ENCODE measurements around the gene CPT2.

CPT2 gene

DNA sequence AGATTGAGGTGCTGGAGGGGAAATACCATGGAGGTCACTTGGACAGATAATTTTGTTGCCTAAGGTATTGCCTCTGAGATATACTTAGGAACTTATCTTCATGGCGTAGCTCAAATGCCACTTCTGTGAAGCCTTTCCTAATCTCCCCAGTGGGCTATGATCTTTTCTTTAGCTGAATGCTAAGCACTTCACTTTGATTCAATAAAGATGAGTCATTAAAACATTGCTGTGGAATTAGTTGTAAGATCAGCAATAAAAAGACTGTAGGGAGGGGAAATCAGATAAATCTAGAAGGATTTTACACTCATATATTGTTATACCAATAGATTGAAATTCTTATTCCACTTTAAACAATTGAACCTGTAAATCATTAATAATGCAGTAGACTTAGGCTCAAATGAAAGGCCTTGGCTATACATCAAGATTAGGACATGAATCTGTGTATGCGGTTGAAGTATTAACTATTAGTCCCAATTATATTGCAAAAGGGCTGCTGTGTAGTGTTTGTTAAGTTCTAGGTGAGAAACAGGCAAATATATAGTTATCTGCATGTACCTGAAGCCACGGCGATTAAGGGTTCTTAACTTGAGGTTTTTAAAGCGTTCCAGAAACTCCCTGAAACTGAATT lies 60.9 kb downstream of the CPT2 start:
- no peaks in the 10 kb centered on the region for H3K27me3 ChIP-seq (ENCODE audit: control insufficient read depth in 3 of 3, insufficient read depth in 3 of 3, low read depth in 1 of 3, low read length in 3 of 3)
- H2BK5ac ChIP-seq (ENCODE audit: low read length): no peak overlapping the region
- H2AFZ ChIP-seq (ENCODE audit: low read length): no peak overlapping the region
- H3K36me3 ChIP-seq (replicated peaks in 1 of 2; ENCODE audit: control insufficient read depth in 2 of 2, insufficient read depth in 2 of 2, low read length in 2 of 2): peaks cover 55 to 99% of the 10 kb centered on the region in 2 donors
- H2AK5ac ChIP-seq (ENCODE audit: low read depth, low read length): no peak overlapping the region
- no peak overlapping the region for H2BK120ac ChIP-seq (ENCODE audit: low read depth, low read length)
- H4K91ac ChIP-seq (ENCODE audit: low read depth, low read length, poor library complexity): no peak overlapping the region
- no peak overlapping the region for H3K4me3 ChIP-seq (ENCODE audit: low read length in 2 of 2)
- no CpG with 5 or more reads among the region's 5 CpGs for WGBS, 2 donors (ENCODE audit: extremely low coverage in 2 of 2, insufficient read length in 2 of 2, insufficient replicate concordance in 1 of 2)
- no peak overlapping the region for H3K9ac ChIP-seq (ENCODE audit: low read depth, low read length, poor library complexity)
- H3K9me3 ChIP-seq (replicated peaks in 1 of 2; ENCODE audit: control insufficient read depth in 2 of 2, insufficient read depth in 1 of 2, low read depth in 1 of 2, low read length in 2 of 2): no peaks in the 10 kb centered on the region
- no peak overlapping the region for H3K4ac ChIP-seq (ENCODE audit: low read length)
- no peak overlapping the region for H3K23ac ChIP-seq (ENCODE audit: low read depth, low read length, poor library complexity)
- H2BK15ac ChIP-seq (ENCODE audit: low read length): no peak overlapping the region
- no peak overlapping the region for H2BK12ac ChIP-seq (ENCODE audit: low read length)
- no peak overlapping the region for H3K14ac ChIP-seq (ENCODE audit: low read length)
- no peak overlapping the region for H3K18ac ChIP-seq (ENCODE audit: low read length)
- no peaks in the 10 kb centered on the region for H3K79me1 ChIP-seq (ENCODE audit: low read depth, low read length)
- no peaks in the 10 kb centered on the region for H3K4me1 ChIP-seq (ENCODE audit: control insufficient read depth in 2 of 2, insufficient read depth in 1 of 2, low read depth in 1 of 2, low read length in 2 of 2)
- DNase-seq (ENCODE audit: low spot score): no peak
- H4K8ac ChIP-seq (ENCODE audit: low read depth, low read length): no peak overlapping the region
- no peak overlapping the region for H3K4me2 ChIP-seq (ENCODE audit: insufficient read depth, low read length, poor library complexity, severe bottlenecking)
- H3K27ac ChIP-seq (replicated peaks; ENCODE audit: low read length): no peak overlapping the region

DNA sequence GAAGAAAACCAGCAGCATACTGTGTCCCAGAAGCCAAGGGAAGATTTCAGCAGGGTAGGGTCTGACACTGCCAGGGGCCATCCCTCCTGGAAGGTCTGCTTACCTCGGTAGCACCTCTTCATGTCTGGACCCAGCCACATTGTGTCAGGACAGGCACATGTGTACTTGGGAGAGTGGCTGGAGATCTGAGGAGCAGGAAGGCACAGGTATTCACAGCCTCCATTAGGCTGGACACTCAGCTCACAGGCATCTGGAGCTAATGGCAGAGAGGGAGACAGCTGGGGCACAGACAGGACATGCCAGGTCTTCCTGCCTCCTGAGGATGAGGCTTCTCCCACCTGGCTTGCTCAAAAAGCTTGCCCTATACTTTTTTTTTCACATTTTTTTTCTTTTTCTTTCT lies 61.6 kb downstream of the CPT2 start:
- H2BK120ac ChIP-seq (ENCODE audit: low read depth, low read length): no peak overlapping the region

GRCh38 chr1:53259932-53260331 lies 63.3 kb downstream of the CPT2 start:
- WGBS, 2 donors (ENCODE audit: extremely low coverage in 2 of 2, insufficient read length in 2 of 2, insufficient replicate concordance in 1 of 2): no CpG with 5 or more reads among the region's 2 CpGs

More for the DNA sequence above, 61.6 kb downstream of the CPT2 start:
- Histone ChIP-seq H3K18ac (ENCODE audit: low read length) (no peak overlapping the region), H3K9me3 (replicated peaks in 1 of 2; ENCODE audit: control insufficient read depth in 2 of 2, insufficient read depth in 1 of 2, low read depth in 1 of 2, low read length in 2 of 2) (no peaks in the 10 kb centered on the region), H3K23ac (ENCODE audit: low read depth, low read length, poor library complexity) (peak overlapping the region; percentile 49), H3K14ac (ENCODE audit: low read length) (no peak overlapping the region), H3K27me3 (ENCODE audit: control insufficient read depth in 3 of 3, insufficient read depth in 3 of 3, low read depth in 1 of 3, low read length in 3 of 3) (no peaks in the 10 kb centered on the region), H3K36me3 (replicated peaks in 1 of 2; ENCODE audit: control insufficient read depth in 2 of 2, insufficient read depth in 2 of 2, low read length in 2 of 2) (peaks cover 59 to 99% of the 10 kb centered on the region in 2 donors), H3K9ac (ENCODE audit: low read depth, low read length, poor library complexity) (peak overlapping the region; percentile 18), H3K4me2 (ENCODE audit: insufficient read depth, low read length, poor library complexity, severe bottlenecking) (no peak overlapping the region), H3K4me1 (ENCODE audit: control insufficient read depth in 2 of 2, insufficient read depth in 1 of 2, low read depth in 1 of 2, low read length in 2 of 2) (no peaks in the 10 kb centered on the region), H4K8ac (ENCODE audit: low read depth, low read length) (no peak overlapping the region), H3K79me1 (ENCODE audit: low read depth, low read length) (no peaks in the 10 kb centered on the region), H2AFZ (ENCODE audit: low read length) (no peak overlapping the region), H2AK5ac (ENCODE audit: low read depth, low read length) (no peak overlapping the region), H2BK5ac (ENCODE audit: low read length) (no peak overlapping the region), H2BK15ac (ENCODE audit: low read length) (no peak overlapping the region), H2BK12ac (ENCODE audit: low read length) (no peak overlapping the region), H3K27ac (replicated peaks; ENCODE audit: low read length) (no peak overlapping the region), H3K4me3 (ENCODE audit: low read length in 2 of 2) (no peak overlapping the region), H3K4ac (ENCODE audit: low read length) (no peak overlapping the region), H4K91ac (ENCODE audit: low read depth, low read length, poor library complexity) (no peak overlapping the region)
- no peak for DNase-seq (ENCODE audit: low spot score)
- WGBS, 2 donors (ENCODE audit: extremely low coverage in 2 of 2, insufficient read length in 2 of 2, insufficient replicate concordance in 1 of 2): no CpG with 5 or more reads among the region's 1 CpG

DNA sequence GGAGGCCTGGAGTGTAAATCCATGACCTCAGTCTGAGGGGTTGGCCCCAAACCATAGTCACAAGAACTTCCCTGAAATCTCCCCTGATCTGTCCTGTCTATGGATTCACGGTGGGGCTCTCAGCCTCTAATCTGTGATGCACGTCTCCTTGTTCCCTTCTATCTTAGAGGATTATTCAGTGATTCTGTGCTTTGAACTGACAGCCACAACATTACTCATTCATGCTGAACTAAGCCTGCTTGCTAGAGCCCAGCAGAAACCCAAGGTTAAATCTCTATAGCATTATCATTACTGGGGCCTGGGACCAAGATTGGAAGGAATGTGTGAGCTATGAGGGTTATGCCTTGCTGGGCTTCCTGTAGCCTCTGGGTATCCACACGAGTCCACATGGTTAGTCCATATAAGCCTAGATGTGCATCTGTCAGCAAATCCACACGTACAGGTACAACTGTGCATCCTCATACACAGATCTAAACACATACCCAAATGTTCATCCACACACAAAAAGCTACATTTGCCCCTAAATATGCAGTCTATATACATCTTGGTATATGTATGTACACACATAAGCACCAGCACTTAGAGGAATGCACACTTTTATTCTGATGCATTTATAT lies 64.1 kb downstream of the CPT2 start:
- no peak overlapping the region for H2BK5ac ChIP-seq (ENCODE audit: low read length)
- H3K36me3 ChIP-seq (replicated peaks in 1 of 2; ENCODE audit: control insufficient read depth in 2 of 2, insufficient read depth in 2 of 2, low read length in 2 of 2): peaks cover 71 to 100% of the 10 kb centered on the region in 2 donors
- H2BK12ac ChIP-seq (ENCODE audit: low read length): no peak overlapping the region
- no peaks in the 10 kb centered on the region for H3K9me3 ChIP-seq (replicated peaks in 1 of 2; ENCODE audit: control insufficient read depth in 2 of 2, insufficient read depth in 1 of 2, low read depth in 1 of 2, low read length in 2 of 2)
- DNase-seq (ENCODE audit: low spot score): no peak
- no peak overlapping the region for H3K23ac ChIP-seq (ENCODE audit: low read depth, low read length, poor library complexity)
- H3K4me3 ChIP-seq (ENCODE audit: low read length in 2 of 2): no peak overlapping the region
- H3K9ac ChIP-seq (ENCODE audit: low read depth, low read length, poor library complexity): no peak overlapping the region
- no peak overlapping the region for H3K14ac ChIP-seq (ENCODE audit: low read length)
- H2BK120ac ChIP-seq (ENCODE audit: low read depth, low read length): no peak overlapping the region
- H3K4ac ChIP-seq (ENCODE audit: low read length): no peak overlapping the region
- no peak overlapping the region for H2BK15ac ChIP-seq (ENCODE audit: low read length)
- H4K8ac ChIP-seq (ENCODE audit: low read depth, low read length): no peak overlapping the region
- no peak overlapping the region for H3K27ac ChIP-seq (replicated peaks; ENCODE audit: low read length)
- H2AK5ac ChIP-seq (ENCODE audit: low read depth, low read length): no peak overlapping the region
- no peak overlapping the region for H3K18ac ChIP-seq (ENCODE audit: low read length)
- H3K27me3 ChIP-seq (ENCODE audit: control insufficient read depth in 3 of 3, insufficient read depth in 3 of 3, low read depth in 1 of 3, low read length in 3 of 3): no peaks in the 10 kb centered on the region
- H3K4me1 ChIP-seq (ENCODE audit: control insufficient read depth in 2 of 2, insufficient read depth in 1 of 2, low read depth in 1 of 2, low read length in 2 of 2): no peaks in the 10 kb centered on the region
- H2AFZ ChIP-seq (ENCODE audit: low read length): no peak overlapping the region
- H3K79me1 ChIP-seq (ENCODE audit: low read depth, low read length): no peaks in the 10 kb centered on the region
- H4K91ac ChIP-seq (ENCODE audit: low read depth, low read length, poor library complexity): no peak overlapping the region
- WGBS, 2 donors (ENCODE audit: extremely low coverage in 2 of 2, insufficient read length in 2 of 2, insufficient replicate concordance in 1 of 2): no CpG with 5 or more reads among the region's 4 CpGs
- no peak overlapping the region for H3K4me2 ChIP-seq (ENCODE audit: insufficient read depth, low read length, poor library complexity, severe bottlenecking)

More at GRCh38 chr1:53259932-53260331, 63.3 kb downstream of the CPT2 start:
- Histone ChIP-seq H3K27ac (replicated peaks; ENCODE audit: low read length) (no peak overlapping the region), H3K36me3 (replicated peaks in 1 of 2; ENCODE audit: control insufficient read depth in 2 of 2, insufficient read depth in 2 of 2, low read length in 2 of 2) (peaks cover 67 to 100% of the 10 kb centered on the region in 2 donors), H3K27me3 (ENCODE audit: control insufficient read depth in 3 of 3, insufficient read depth in 3 of 3, low read depth in 1 of 3, low read length in 3 of 3) (no peaks in the 10 kb centered on the region), H4K91ac (ENCODE audit: low read depth, low read length, poor library complexity) (no peak overlapping the region), H2AK5ac (ENCODE audit: low read depth, low read length) (no peak overlapping the region), H3K79me1 (ENCODE audit: low read depth, low read length) (no peaks in the 10 kb centered on the region), H3K23ac (ENCODE audit: low read depth, low read length, poor library complexity) (no peak overlapping the region), H3K9ac (ENCODE audit: low read depth, low read length, poor library complexity) (no peak overlapping the region), H2BK120ac (ENCODE audit: low read depth, low read length) (no peak overlapping the region), H3K4me2 (ENCODE audit: insufficient read depth, low read length, poor library complexity, severe bottlenecking) (no peak overlapping the region), H3K4ac (ENCODE audit: low read length) (no peak overlapping the region), H3K4me1 (ENCODE audit: control insufficient read depth in 2 of 2, insufficient read depth in 1 of 2, low read depth in 1 of 2, low read length in 2 of 2) (no peaks in the 10 kb centered on the region), H3K18ac (ENCODE audit: low read length) (no peak overlapping the region), H2BK5ac (ENCODE audit: low read length) (no peak overlapping the region), H3K14ac (ENCODE audit: low read length) (no peak overlapping the region), H3K9me3 (replicated peaks in 1 of 2; ENCODE audit: control insufficient read depth in 2 of 2, insufficient read depth in 1 of 2, low read depth in 1 of 2, low read length in 2 of 2) (no peaks in the 10 kb centered on the region), H2AFZ (ENCODE audit: low read length) (no peak overlapping the region), H4K8ac (ENCODE audit: low read depth, low read length) (no peak overlapping the region), H2BK12ac (ENCODE audit: low read length) (no peak overlapping the region), H2BK15ac (ENCODE audit: low read length) (no peak overlapping the region), H3K4me3 (ENCODE audit: low read length in 2 of 2) (no peak overlapping the region)
- no peak for DNase-seq (ENCODE audit: low spot score)
